GM08714 (cell line): ENCODE measurements around the gene ZNF423.

Experiments used
- H3K4me3 ChIP-seq: fragments of 200-500 bp; sonication (Bioruptor generic); 2 replicates; pipeline ENCODE4 v1.5.1; 2014; ENCODE audit warnings: mild to moderate bottlenecking, low read length, inconsistent platforms
- ZNF274 ChIP-seq: IDR thresholded peaks from 2 replicates; pipeline ENCODE4 v1.6.1; 2012; ENCODE audit warnings: mild to moderate bottlenecking, low read depth, low read length

The ZNF423 gene

DNA sequence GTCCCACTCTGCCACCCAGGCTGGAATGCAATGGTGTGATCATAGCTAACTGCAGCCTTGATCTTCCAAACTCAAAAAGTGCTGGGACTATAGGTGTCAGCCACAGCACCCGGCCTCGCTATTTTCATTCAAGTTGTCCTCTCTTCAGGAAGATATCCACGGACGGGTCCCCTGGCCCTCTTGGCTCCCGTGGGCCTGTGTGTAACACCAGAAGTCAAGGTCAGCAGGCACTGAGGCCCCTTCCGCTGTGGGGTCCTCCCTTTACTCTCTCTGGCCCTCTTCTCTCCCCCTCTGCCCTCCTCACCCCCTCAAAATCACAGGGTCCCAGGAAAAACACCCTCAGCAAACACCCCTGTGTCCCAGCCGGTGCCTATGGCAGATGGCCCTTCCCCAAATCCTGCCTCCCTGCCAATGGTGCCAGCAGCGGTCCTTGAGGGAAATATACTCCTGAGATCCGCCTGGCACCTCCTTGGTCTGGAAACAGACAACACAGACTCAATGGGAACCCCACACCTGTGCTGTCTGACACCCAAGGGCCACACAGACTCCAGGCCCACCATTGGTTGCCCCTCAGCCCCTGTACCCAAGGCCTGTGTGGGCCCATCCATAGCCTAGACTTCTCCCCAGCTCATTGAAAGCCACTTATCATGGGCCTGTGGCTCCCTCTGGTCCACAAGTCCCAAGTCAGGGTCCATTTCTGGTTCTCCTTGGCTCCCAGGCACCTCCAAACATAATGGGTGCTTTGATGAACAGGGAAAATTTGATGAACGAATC, 221.5 kb downstream of the ZNF423 start:
- no peak overlapping the region for H3K4me3 ChIP-seq
- no peak for TF ChIP-seq ZNF274

GRCh38 chr16:49632795-49633184, 223.1 kb downstream of the ZNF423 start:
- TF ChIP-seq ZNF274, result no peak

GRCh38 chr16:49632086-49632794, 223.7 kb downstream of the ZNF423 start:
- TF ChIP-seq ZNF274, result no peak
- H3K4me3 ChIP-seq, result no peak overlapping the region

More at GRCh38 chr16:49632795-49633184, 223.1 kb downstream of the ZNF423 start:
- H3K4me3 ChIP-seq, result no peak overlapping the region

- no peak for TF ChIP-seq ZNF274
These were observed 224.5 kb downstream of the ZNF423 start for GRCh38 chr16:49631187-49632041.

GRCh38 chr16:49630783-49631182, 225.1 kb downstream of the ZNF423 start:
- TF ChIP-seq ZNF274, result no peak
- no peak overlapping the region for H3K4me3 ChIP-seq

More at GRCh38 chr16:49631187-49632041, 224.5 kb downstream of the ZNF423 start:
- no peak overlapping the region for H3K4me3 ChIP-seq

GRCh38 chr16:49629851-49630250, 226.1 kb downstream of the ZNF423 start:
- no peak overlapping the region for H3K4me3 ChIP-seq
- TF ChIP-seq ZNF274, result no peak

DNA sequence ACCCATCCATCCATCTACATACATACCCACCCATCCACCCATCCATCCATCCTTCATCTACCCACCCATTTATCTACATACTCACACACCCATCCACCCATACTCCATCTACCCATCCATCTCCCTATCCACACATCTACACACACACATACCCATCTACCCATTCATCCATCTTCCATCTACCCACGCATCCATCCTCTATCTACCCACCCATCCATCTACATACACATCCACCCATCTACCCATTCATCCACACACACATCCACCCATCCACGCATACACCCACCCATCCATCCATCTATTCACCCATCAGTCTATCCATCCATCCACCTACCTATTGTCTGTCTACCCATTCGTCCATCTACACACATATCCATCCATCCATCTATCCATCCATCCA, 227.8 kb downstream of the ZNF423 start:
- no peak overlapping the region for H3K4me3 ChIP-seq
- no peak for TF ChIP-seq ZNF274

- TF ChIP-seq ZNF274, result no peak
These were observed 230.4 kb downstream of the ZNF423 start for GRCh38 chr16:49625311-49626065.

GRCh38 chr16:49623501-49624266, 232.2 kb downstream of the ZNF423 start:
- no peak for TF ChIP-seq ZNF274
- no peak overlapping the region for H3K4me3 ChIP-seq

More at GRCh38 chr16:49625311-49626065, 230.4 kb downstream of the ZNF423 start:
- H3K4me3 ChIP-seq, result no peak overlapping the region

- no peak for TF ChIP-seq ZNF274
- no peak overlapping the region for H3K4me3 ChIP-seq
These were observed 233.2 kb downstream of the ZNF423 start for GRCh38 chr16:49622421-49623402.

DNA sequence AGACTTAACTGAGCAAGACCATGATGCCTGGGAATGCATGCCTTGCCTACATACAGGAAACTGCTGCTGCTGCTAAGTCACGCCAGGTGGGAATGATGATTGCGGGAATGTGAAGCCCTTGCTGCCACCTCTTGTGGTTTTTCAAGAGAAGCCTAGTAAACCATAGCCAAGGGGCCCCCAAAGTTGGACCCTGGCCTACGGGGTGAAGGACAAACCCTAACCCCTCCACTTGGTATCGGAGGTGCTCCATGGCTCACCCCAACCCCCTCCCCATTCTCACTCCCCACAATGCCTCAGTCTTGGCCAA, 233.9 kb downstream of the ZNF423 start:
- no peak overlapping the region for H3K4me3 ChIP-seq
- TF ChIP-seq ZNF274, result no peak
